Measurements from ENCODE around the gene WDR36. TPM values are rescaled to one million over a fixed set of nuclear protein-coding genes. Genes with fewer than 3 reads are reported as not detected.

Gene WDR36
- total RNA-seq, 4 donors from 2014 or later, result 26.6 to 55.1 (median 30.5) TPM

DNA sequence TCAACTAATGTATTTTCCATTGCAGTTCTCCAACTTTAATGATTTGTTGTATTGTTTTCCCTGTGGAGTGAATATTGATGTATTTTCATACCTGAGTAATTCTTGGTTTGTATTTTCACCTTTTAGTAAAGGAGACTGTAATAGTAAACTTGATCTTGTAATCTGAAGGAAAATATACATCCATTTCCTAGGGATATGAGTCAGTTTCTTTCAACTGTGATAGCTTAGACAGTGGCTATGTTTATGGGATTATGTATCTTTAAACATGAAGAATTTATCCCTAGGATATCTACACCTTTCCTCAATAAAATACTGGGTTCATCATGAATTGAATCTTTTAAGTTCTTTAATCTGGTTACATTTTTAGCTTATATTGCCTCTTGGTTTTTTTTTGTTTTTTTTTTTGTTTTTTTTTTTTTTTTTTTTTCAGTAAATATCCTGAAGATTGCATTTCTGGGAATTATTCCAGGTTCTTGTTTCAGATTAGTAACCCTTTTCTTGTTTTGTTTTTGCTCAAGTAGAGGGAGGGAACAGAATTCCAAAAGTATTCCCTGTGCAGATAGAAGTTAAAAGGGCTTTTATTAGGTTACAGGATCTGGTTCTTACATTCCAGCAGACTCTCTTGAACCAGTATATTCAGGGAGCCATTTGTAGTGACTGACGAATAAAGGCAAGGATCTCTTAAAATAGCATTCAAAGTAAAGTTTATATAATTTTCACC lies 7.1 kb downstream of the WDR36 start:
- TF ChIP-seq, protein P1, sequence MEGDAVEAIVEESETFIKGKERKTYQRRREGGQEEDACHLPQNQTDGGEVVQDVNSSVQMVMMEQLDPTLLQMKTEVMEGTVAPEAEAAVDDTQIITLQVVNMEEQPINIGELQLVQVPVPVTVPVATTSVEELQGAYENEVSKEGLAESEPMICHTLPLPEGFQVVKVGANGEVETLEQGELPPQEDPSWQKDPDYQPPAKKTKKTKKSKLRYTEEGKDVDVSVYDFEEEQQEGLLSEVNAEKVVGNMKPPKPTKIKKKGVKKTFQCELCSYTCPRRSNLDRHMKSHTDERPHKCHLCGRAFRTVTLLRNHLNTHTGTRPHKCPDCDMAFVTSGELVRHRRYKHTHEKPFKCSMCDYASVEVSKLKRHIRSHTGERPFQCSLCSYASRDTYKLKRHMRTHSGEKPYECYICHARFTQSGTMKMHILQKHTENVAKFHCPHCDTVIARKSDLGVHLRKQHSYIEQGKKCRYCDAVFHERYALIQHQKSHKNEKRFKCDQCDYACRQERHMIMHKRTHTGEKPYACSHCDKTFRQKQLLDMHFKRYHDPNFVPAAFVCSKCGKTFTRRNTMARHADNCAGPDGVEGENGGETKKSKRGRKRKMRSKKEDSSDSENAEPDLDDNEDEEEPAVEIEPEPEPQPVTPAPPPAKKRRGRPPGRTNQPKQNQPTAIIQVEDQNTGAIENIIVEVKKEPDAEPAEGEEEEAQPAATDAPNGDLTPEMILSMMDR (IDR thresholded peaks at IDR 0.05), result no peak
- DNase-seq (ENCODE audit: low spot score) (no peak), ATAC-seq (ENCODE audit: low FRiP score) (no peak)

DNA sequence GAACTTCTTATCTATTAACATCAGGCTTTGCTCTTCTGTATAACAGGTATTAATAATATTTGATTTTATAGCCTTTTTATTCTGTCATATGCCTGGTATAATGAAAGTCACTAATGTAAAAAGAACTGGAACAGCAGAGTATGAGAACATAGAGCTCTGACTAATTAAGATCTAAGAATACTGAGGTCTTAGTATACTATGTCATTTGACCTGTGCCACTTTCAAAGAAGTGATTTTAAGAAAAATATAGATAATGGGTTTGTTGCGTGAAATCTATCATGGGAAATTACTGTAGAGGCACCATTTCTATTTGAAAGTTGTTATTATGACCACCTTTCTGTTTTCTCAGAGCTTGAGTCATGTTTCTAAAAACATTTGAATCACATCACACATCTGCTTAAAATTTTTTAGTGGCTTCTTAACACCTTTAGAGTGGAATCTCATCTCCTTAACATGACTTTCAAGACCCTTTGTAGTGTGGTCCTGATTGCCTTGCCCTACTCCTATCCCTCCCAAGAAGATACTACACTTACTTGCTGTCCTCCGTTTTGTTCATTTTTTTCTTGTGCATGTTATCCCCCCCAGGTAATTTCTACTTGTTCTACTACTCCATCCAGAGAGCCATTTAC lies 14.3 kb downstream of the WDR36 start:
- TF ChIP-seq, protein P1 (IDR thresholded peaks at IDR 0.05), result no peak
- no peak for DNase-seq (ENCODE audit: low spot score)

DNA sequence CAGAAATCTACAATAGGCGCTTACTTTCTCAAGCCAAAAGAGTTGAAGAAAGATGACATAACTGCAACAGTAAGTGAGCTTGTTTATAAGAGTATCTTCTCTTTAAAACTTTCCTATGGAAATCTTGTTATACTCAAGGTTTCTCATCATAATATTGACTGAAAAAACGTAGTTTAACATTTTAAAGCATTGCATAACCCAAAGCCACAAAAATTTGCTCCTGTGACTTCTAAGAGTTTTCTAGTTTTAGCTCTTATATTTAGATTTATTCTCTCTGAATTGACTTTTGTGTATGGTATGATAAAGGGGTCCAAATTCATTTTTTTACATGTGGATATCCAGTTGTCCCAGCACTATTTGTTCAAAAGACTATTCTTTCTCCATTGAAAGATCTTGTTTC lies 15.2 kb downstream of the WDR36 start:
- ATAC-seq (ENCODE audit: low FRiP score), result no peak
- no peak for DNase-seq (ENCODE audit: low spot score)
- TF ChIP-seq, protein P1 (IDR thresholded peaks at IDR 0.05), result no peak

More for the DNA sequence above, 14.3 kb downstream of the WDR36 start:
- ATAC-seq (ENCODE audit: low FRiP score), result no peak

DNA sequence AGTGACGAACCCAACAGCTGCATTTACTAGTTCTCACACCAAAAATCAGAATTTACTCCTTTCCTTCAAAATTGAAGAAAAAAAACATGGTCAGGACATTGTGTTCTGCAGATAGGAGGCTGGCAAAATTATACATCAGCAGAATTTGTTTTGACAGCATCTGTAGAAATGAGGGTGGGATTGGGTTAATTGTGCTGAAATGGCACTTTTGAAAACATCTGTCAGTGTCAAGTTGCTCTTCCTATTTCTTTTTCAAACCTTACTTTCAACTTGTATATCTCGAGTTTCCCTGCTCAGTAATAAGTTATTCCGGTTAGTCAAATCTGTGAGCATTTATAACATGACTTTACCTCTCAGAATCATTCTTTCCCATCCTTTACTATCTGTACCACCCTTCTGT lies 19.8 kb downstream of the WDR36 start:
- TF ChIP-seq, protein P1 (IDR thresholded peaks at IDR 0.05), result no peak
- ATAC-seq (ENCODE audit: low FRiP score), result no peak
- DNase-seq (ENCODE audit: low spot score), result no peak

DNA sequence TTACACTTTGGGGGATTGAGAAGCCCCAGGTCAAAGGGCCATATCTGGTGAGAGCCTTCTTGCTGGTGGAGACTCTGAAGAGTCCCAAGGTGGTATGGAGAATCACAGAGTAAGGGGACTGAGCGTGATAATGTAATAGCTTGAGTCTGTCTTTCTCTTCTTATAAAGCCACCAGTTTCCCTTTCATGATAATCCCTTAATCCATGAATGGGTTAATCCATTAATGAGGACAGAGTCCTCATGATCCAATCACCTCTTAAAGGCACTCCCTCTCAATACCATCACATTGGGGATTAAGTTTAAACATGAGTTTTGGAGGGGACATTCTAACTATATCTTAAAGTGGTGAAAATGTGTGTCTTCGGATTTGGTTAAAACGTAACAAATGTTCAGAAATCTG lies 21.5 kb downstream of the WDR36 start:
- DNase-seq (ENCODE audit: low spot score) (no peak), ATAC-seq (ENCODE audit: low FRiP score) (no peak)
- TF ChIP-seq, protein P1 (IDR thresholded peaks at IDR 0.05), result no peak

DNA sequence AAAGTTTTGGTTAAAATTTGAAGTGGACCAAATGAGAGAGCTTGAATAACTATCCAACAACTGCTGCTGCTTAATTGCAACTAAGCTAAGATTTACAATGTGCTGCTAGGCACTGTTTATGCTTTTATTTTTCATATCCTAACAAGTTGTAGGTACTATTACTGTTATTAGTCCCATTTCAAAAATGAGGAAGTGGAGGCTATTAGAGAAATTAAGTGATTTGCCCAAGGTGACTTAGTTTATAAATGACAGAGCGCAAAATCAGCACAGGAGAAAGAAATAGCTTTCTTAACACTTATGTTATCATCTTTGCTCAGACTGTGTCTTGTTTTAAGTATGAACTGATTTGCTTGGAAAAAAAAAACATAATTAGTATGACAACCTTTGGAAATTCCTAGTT lies 23.1 kb downstream of the WDR36 start:
- DNase-seq (ENCODE audit: low spot score) (no peak), ATAC-seq (ENCODE audit: low FRiP score) (no peak)
- TF ChIP-seq, protein P1 (IDR thresholded peaks at IDR 0.05), result no peak

DNA sequence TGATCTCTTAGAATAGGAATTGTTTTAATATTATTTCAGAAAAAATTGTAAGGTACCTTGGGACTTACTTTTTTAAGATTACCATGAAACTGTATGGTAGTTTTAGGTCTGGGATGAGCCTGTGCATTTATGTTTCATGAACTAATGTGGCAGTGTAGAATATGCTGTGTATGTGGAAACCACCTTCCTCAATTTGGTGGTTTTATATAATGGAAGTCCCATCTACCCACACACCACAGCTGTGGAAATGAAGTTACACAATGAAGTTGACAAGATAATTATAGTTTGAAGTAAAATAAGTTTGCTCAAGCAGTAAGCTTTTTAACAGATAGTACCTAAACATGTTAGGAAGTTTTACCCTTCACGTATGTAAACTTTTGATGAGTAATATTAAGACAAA lies 24.4 kb downstream of the WDR36 start:
- TF ChIP-seq, protein P1 (IDR thresholded peaks at IDR 0.05), result no peak
- DNase-seq (ENCODE audit: low spot score) (no peak), ATAC-seq (ENCODE audit: low FRiP score) (no peak)

Measured in omental fat pad (tissue), 4 donors.